ENCODE measurements around the gene QSOX2.

Gene QSOX2

GRCh38 chr9:136201174-136201573 is 44.4 kb downstream of the QSOX2 start:
- no peak for DNase-seq

DNA sequence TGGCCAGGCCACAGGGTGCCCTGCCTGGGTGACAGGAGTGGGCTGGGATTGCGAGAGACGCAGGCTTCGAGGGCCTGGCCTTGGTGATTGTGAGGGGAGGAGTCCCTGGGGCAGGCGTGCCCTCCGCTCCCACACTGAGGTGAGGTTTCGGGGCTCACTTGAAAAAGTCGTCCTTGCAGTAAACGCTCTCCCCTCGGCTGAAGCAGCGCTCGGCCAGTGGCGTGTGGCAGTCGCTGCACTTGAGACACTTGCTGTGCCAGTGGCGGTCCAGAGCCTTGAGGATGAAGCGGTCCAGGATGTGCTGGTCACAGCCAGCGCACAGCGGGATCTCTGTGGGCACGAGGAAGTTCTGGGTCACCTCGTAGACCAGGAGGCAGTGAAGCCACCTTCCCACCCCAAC is 45.2 kb downstream of the QSOX2 start:
- DNase-seq, result no peak

DNA sequence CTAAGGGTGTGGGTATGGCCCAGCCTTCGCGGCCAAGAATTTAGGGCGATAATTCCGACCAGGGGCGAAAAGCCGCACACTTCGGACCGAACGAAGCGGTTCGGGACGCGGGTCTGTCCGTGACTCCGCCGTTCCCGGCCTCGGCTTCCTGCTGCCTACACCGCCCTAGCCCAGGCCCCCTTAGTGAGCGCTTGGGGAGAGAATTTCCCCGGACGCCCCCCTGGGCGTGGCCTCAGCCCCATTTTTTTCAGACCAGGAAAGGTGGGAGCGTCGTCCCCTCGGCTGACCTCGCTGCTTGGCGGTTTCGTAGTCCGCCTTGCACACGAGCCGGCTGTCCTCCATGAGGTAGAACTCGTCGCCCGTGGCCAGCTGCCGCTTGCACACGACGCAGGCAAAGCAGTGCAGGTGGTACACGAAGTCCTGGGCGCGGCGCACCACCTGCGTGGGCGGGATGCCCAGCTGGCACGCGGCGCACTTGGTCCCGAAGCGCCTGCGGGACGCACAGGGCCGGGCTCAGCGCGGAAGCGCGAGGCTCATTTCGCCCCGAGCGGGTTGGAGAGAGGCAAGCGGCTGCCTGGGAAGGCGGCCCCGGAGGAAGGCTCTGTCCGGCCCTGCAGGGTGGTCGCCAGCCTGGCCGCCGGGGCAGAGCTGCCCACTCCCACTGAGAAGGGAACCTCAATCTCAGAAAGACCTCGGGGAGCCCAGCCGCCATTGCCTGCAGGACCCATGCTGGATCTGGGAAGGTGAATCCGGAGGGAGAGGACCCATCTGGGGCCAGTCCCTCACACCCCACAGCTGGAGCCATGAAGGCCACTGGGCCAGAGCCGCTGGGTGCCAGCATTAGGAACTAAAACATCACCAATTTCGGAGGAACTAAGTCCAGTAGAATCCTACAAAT is 46.0 kb downstream of the QSOX2 start:
- no peak for DNase-seq

- DNase-seq, result no peak
These were observed 47.0 kb downstream of the QSOX2 start for GRCh38 chr9:136198605-136199083.

DNA sequence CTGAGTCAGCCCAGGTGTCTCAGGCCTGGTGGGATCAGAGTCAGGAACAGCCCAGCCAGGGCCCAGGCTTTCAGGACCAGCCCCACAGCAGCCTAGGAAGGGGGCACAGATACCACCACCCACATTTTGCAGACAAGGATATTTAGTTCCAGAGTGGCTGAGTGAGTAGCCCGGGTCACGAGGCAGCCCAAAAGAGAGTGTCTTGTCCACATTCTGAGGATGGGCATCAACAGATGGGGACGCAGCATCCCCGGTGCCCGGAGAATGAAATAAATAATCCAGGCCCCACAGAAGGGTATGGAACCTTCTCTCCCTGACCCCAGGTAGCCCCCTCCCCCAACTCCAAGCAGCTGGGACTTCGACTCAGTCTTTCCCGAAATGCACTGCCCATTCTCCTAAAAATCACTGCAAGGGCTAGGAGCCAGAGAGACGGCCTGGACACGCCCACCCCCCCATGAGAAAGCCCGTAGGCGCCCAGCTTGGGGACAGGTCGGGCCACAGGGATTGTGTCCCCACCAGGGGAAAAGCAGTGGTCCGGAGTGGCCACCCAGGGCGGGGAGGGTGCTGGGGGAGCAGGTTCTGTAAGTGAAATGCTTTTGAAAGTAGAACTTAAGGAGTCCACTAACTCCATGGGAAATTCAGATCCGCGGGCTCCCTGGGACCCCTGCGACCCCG is 47.5 kb downstream of the QSOX2 start:
- no peak for DNase-seq

DNA sequence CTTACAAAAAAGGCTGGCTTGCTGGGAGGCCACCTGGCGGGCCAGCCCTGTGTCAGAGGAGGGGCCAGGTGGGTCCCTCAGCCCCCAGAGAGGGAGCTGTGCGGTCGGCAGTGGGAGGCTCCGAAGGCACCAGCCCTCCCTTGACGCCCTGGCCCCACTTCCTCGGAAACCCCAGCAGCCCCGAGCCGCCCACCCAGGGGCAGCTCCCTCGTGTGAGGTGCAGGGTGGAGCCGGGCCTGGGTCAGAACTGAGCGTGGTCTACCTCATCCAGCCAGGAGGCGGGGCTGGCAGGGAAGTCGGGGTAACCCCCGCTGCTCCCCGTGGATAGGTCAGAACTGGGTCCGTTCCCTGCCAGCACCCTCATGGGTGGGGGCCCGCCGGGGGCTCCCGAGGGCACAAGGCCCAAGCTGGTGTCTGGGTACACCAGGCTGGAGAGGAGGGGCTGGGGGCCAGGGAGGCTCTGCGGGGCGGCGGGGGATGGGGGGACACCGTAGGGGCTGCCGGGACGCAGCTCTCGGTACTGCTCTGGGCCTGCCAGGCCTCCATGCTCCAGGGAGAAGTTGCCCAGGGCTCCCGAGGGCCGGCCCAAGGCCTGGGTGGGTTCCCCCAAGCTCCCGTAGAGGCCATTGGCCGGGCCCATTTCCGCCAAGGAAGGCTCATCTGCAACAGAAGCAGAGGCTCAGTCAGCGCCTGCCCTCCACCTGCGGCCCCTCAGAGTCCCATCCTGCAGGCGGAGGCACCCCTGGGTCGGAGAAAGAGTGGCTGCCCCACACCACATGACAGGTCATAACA is 48.3 kb downstream of the QSOX2 start:
- no peak for DNase-seq

DNA sequence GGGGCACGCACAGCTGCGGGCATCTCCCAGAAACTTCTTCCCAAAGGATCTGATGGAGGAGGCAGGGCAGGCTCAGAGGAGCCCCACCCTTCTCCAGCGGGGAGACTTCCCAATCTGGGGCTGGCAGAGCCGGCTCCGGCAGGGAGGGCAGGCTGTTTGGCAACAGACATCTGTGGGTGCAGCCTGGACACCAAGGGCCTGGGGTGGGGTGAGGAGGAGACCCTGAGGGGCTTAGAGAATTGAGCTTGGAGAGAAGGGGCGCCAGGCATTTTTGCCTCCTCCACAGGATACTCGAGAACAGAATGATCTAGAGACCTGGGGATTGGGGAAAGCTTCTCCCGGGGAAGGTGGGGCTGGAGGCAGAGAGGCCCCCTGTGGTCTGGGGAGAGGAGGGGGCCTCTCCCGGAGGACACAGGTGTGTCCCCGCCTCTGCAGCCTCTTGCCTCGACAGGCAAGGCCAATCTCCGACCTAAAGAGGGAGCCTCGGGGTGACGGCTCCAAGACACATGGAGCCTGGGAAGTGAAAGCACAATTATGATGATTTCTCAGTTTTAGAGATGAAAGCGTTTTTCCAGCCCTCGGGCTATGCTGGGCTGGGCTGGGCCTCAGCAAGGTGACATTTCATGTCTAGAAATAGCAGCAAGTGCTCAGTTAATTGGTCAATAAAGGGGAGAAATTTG is 49.1 kb downstream of the QSOX2 start:
- no peak for DNase-seq

GRCh38 chr9:136194540-136194939 is 51.1 kb downstream of the QSOX2 start:
- DNase-seq, result no peak

DNA sequence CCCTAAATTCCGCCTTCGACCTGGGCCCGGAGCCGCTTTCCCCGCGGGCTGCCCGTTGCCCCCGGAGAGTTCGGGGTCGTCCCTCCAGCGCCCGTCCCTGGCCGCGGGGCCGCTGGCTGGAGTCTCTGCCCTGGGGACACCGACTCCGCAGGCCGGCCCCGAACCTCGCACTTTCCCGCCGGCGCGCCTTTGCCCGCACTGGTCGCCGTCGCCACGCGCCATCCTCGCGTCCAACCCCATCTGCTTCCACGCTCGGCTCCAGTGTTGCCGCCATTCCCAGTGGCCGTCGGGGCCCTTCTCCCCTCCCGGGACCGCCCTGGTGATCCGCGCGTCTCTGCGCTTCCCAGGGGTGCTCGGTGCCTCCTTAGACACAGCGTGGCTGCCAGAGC is 51.7 kb downstream of the QSOX2 start:
- DNase-seq, result no peak

DNA sequence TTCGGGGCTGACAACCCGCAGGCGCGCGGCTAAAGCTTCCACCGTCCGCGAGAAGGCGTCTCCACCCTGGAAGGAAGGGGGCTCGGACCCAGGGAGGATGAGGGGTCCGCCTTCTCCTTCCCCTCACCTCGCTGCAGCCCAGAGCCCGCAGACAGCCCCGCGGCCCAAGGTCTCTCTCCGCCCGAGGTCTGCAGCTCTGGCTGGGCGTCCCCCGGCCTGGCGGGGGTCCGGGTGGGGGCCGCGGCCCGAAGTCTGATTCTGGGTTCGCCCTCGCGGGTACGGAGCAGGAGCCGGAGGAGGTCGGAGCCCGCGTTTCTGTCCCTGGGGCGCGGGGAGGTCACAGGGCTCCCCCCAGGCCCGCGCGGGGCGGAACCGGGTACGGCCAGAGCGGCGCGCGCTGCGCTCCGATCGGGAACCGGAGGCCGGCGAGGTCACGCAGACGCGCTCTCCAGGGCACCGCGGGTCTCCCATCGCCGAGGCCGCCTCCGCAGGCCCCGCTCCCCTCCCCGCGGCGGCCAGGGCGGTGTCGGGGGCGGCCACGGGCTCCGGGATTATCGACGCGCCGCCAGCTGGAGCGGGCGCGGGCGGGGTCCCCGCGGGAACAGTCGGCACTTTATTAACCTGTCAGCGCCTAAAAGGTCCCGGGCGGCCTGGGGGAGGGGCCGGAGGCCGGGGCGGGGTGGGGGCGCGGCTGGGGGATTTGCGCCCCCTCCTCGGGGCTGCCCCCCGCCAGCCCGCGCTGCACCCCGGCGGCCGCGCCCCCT is 52.3 kb downstream of the QSOX2 start:
- no peak for DNase-seq

- no peak for DNase-seq
These were observed 53.1 kb downstream of the QSOX2 start for GRCh38 chr9:136192289-136193126.

- no peak for DNase-seq
These were observed 53.7 kb downstream of the QSOX2 start for GRCh38 chr9:136191960-136192286.

GRCh38 chr9:136191099-136191959 is 54.3 kb downstream of the QSOX2 start:
- DNase-seq, result no peak

GRCh38 chr9:136190656-136191055 is 55.0 kb downstream of the QSOX2 start:
- no peak for DNase-seq

DNA sequence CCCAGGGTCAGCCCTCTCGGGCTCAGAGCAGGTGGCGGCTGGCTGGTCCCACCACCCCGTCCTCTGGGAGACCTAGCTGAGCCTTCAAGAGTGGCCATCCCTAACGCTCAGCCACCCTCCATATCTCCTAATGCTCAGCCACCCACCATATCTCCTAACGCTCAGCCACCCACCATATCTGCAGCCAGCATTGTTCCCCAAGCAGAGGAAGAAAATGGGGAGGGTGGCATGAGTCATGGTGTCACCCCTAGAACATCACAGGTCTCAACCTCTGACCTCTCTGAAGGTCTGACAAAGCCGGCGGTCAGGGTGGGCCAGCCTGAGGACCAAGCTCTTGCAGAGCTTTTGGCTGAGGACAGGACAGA is 55.4 kb downstream of the QSOX2 start:
- no peak for DNase-seq

- DNase-seq, result no peak
These were observed 56.0 kb downstream of the QSOX2 start for GRCh38 chr9:136189394-136190236.

DNA sequence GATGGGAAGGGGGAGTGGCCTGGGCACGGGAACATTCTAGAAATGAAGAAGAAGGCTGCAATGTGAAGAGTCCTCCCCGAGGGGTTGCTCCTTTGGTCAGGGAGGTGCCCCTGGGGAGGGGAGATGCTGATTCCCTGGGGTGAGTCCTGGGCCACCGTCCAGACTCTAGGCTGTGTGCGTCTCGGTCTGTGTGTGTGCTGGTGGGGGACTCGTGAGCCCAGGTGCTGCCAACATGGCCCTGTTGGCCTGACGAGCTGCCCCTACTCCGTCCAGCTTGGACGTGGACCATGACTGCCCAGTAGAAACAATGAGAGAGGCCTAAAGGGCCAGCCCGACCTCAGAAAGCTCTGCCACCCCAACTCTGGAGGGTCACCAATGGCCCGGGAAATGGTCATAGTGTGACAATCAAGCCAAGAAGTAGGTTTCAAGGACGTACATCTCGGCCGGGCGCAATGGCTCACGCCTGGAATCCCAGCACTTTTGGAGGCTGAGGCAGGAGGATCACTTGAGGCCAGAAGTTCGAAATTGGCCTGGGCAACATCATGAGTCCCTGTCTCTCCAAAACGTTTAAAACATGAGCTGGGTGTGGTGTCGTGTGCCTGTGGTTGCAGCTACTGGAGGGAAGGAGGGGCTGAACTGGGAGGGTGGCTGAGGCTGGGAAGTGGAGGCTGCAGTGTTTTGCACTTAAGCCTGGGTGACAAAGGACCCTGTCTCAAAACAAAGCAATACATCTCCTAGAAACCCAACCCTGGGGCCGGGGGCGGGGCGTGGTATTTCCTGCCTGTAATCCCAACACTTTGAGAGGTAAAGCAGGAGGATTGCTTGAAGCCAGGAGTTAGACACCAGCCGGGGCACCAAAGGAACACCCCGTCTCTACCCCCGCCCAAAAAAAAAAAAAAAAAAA is 57.7 kb downstream of the QSOX2 start:
- DNase-seq, result no peak

- DNase-seq, result no peak
These were observed 58.4 kb downstream of the QSOX2 start for GRCh38 chr9:136187197-136187596.
